Esophagus (tissue), 2 donors: ENCODE results near the gene UNC5B. TPM values are rescaled to one million over a fixed set of nuclear protein-coding genes. Genes with fewer than 3 reads are reported as not detected.

Experiments
- H3K27ac ChIP-seq, 2 donors: one replicate each; pipeline ENCODE4 v1.5.1; 2013; ENCODE audit warnings: low read depth in 2 of 2, mild to moderate bottlenecking in 2 of 2, inconsistent platforms in 1 of 2, low read length in 1 of 2, moderate library complexity in 1 of 2
- H3K27me3 ChIP-seq, 2 donors: one replicate each; pipeline ENCODE4 v1.6.1; 2013; ENCODE audit warnings: low read length in 2 of 2, control low read depth in 1 of 2, mild to moderate bottlenecking in 1 of 2; ENCODE audit not compliant: insufficient read depth in 2 of 2, control insufficient read depth in 1 of 2
- H3K36me3 ChIP-seq, 2 donors: one replicate each; pipeline ENCODE4 v1.6.1; 2013; ENCODE audit warnings: low read length in 1 of 2; ENCODE audit not compliant: control insufficient read depth in 2 of 2, insufficient read depth in 2 of 2
- H3K4me1 ChIP-seq, 2 donors: one replicate each; pipeline ENCODE4 v1.6.1; 2013; ENCODE audit warnings: low read length in 1 of 2; ENCODE audit not compliant: control insufficient read depth in 2 of 2, insufficient read depth in 2 of 2
- H3K4me3 ChIP-seq, 2 donors: one replicate each; pipeline ENCODE4 v1.5.1; 2013; ENCODE audit warnings: low read length in 2 of 2, mild to moderate bottlenecking in 2 of 2, low read depth in 1 of 2, moderate library complexity in 1 of 2
- H3K9me3 ChIP-seq, 2 donors: one replicate each; pipeline ENCODE4 v1.6.1; 2013; ENCODE audit warnings: mild to moderate bottlenecking in 2 of 2, low read depth in 1 of 2, low read length in 1 of 2, moderate library complexity in 1 of 2; ENCODE audit not compliant: control insufficient read depth in 2 of 2, insufficient read depth in 1 of 2
- WGBS, 2 donors: extraction: QIAGEN DNeasy Blood & Tissue Kit; methylation state at CpG; one replicate each; pipeline ENCODE4 v1.1.7; 2013; 5-methylcytosine and 5-hydroxymethylcytosine counted together
- polyA plus RNA-seq, 2 donors: library from polyadenylated mRNA; stranded (reverse); fragments of 200-250 nt; gene quantifications; one replicate each; pipeline ENCODE4 v1.2.3, GENCODE V29; 2013
- donor health status: healthy with polysubstance abuse.
- donor health status: Bipolar disorder and iron deficiency.

UNC5B gene
- polyA plus RNA-seq, 2 donors: 7.6 to 12.2 TPM

DNA sequence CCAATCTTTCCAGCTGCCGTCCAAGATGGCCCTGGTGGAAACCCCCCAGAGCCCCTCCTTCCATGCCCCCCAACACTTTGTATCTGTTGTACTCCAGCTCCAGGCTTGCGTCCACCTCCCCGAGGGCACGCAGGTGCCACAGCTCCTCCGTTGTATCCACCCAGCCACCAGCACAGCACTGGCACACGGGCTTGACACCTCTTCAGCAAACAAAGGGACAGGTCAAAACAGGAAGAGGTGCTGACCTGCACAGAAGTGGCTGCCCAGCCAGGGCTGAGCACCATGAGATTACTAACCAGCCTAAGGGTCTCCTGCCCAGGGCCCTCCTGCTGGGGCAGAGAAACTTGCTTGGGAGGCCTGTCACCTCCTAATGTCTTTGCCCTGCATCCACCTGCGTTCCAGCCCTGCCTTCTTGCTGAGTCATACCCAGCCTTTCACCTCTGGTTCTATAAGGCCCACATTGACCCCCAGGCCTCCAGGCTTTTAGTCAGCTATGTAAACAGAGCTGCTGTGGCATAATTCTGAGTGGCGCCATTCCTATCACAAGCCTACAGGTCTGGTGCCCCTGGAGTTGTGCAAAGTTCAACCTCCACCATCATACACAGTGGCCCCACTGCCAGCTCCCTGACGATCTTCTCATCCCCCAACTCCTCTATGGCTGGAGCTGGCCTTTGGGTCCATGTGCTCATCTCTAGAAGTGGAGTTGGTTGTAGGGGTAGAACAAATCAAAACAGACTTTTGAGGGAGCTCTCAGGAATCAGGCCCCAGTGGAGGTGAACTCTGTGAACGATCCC, 127.6 kb downstream of the UNC5B start:
- Histone ChIP-seq H3K4me1 (peaks cover 0 to 3% of the 10 kb centered on the region in 2 donors), H3K27me3 (no peaks in the 10 kb centered on the region), H3K36me3 (no peaks in the 10 kb centered on the region), H3K27ac (no peak overlapping the region), H3K9me3 (no peaks in the 10 kb centered on the region), H3K4me3 (no peak overlapping the region)
- WGBS, 2 donors: 76 to 81% methylated on average over 10 of the region's 10 CpGs

DNA sequence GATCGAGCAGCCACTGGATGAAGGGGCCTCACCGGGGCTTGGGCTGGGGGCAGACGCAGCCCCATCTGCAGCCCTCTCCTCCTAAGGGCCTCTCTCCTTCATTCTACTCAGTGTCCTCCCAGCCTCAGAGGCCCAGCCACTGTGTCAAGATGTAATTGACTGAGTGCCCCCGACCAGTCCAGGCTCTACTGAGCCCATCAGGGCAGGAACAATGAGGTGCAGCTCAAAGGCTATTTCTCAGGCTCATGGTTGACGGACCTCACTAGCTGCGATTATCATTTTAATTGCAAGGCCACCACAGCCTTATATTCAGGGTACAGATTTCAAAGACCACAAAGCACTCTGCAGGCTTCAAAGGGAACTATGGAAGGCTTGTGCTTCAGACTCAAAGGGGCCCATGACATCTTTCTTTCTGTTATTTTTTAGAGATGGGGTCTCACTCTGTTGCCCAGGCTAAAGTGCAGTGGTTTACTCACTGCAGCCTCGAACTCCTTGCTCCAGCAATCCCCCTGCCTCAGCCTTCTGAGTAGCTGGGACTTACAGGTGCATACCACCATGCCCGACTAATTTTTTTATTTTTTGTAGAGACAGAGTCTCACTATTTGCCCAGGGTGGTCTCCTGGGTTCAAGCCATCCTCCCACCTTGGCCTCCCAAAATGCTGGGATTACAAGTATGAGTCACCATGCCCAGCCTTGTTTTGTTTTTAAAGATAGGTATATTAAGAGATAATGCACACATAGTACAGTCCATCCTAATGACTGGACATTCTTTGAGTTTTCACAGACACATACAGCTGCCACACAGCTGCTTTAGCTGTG, 130.4 kb downstream of the UNC5B start:
- Histone ChIP-seq H3K36me3 (no peaks in the 10 kb centered on the region), H3K27ac (no peak overlapping the region)

DNA sequence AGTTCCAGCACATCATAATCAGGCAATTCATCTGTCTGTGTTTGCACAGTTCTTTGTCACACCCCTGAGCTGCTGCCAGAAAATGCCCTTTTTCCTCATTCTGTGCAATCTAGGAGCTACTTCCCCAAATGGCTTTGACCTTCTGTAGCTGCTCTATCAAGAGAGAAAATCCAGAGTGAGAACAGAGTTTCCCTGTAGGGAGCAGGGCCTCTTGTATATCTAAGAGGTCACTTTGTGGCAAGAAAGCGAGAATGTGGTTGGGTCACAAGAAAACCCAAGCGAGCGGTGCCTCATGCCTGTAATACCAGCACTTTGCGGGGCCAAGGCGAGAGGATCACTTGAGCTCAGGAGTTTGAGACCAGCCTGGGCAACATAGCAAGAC, 131.0 kb downstream of the UNC5B start:
- WGBS, 2 donors: 79 to 88% methylated on average over 5 of the region's 5 CpGs
- H3K27me3 ChIP-seq: no peaks in the 10 kb centered on the region
- H3K36me3 ChIP-seq: no peaks in the 10 kb centered on the region
- H3K4me3 ChIP-seq: no peak overlapping the region
- peaks cover 0 to 3% of the 10 kb centered on the region in 2 donors for H3K4me1 ChIP-seq
- H3K9me3 ChIP-seq: no peaks in the 10 kb centered on the region
- no peak overlapping the region for H3K27ac ChIP-seq

More for the DNA sequence above, 130.4 kb downstream of the UNC5B start:
- H3K4me1 ChIP-seq: peaks cover 0 to 3% of the 10 kb centered on the region in 2 donors
- H3K27me3 ChIP-seq: no peaks in the 10 kb centered on the region
- 91 to 92% methylated on average over 8 of the region's 8 CpGs for WGBS, 2 donors
- H3K4me3 ChIP-seq: no peak overlapping the region
- no peaks in the 10 kb centered on the region for H3K9me3 ChIP-seq

DNA sequence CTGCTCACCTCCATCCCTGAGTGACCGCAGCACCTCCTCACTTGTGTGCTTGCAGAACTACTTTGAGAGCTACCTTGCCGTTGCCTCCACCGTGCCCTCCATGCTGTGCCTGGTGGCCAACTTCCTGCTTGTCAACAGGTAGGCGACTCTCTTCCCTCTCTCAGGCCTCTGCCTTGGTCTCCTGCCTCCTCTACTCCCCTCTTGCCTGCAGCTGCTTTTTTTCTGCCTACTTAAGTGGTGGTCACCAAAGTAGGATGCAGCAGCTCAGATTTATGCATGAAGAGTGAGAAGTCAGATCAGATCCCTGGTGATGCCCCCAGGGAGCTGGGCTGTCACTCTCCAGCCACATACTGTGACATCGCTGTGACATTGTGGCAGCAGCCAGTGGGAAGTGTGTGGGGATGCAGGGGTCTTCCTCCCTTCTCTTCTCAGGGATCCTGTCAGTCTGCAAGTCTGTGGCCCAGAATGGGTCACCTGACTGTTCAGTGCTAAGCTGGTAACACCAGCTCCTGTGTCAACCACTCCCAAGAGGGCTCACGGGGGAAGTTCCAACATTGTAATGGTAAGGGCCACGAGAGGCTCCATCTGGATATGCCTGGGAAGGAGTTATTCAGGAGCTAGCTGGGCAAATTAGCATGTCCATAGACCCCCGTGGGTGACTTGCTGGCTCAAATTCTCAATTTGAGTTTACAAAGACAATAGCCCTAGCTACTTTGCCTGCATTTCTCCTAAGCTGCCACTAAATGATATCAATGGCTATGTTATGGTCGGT, 132.0 kb downstream of the UNC5B start:
- H3K27me3 ChIP-seq: no peaks in the 10 kb centered on the region
- no peaks in the 10 kb centered on the region for H3K36me3 ChIP-seq
- H3K27ac ChIP-seq: no peak overlapping the region
- WGBS, 2 donors: 92% methylated on average over 9 of the region's 9 CpGs
- H3K4me3 ChIP-seq: no peak overlapping the region
- peaks cover 0 to 3% of the 10 kb centered on the region in 2 donors for H3K4me1 ChIP-seq
- no peaks in the 10 kb centered on the region for H3K9me3 ChIP-seq

DNA sequence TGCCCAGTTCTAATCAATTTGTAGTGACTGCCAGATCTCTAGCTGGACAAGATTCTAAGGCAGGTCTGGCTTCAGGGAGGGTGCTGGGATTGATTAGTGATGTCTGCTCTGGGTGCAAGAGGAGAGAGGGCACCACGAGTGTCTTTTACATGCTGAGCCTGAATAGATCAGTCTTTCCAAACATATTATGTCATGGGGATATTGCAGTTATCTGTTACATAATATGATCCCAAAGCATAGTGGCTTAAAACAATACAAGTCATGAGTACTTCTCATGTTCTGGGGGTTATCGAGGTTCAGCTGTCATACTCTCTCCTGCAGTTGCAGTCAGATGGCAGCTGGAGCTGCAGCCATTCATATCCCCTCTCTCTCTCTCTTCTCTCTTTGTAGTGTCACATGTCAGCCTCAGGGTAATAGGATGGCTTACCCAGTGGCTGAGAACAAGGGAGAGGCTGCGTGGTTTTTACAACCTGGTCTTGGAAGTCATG, 132.7 kb downstream of the UNC5B start:
- H3K27ac ChIP-seq: no peak overlapping the region
- 72 to 76% methylated on average over 3 of the region's 3 CpGs for WGBS, 2 donors
- no peaks in the 10 kb centered on the region for H3K9me3 ChIP-seq
- H3K4me3 ChIP-seq: no peak overlapping the region
- H3K4me1 ChIP-seq: no peaks in the 10 kb centered on the region
- H3K36me3 ChIP-seq: no peaks in the 10 kb centered on the region
- no peaks in the 10 kb centered on the region for H3K27me3 ChIP-seq

DNA sequence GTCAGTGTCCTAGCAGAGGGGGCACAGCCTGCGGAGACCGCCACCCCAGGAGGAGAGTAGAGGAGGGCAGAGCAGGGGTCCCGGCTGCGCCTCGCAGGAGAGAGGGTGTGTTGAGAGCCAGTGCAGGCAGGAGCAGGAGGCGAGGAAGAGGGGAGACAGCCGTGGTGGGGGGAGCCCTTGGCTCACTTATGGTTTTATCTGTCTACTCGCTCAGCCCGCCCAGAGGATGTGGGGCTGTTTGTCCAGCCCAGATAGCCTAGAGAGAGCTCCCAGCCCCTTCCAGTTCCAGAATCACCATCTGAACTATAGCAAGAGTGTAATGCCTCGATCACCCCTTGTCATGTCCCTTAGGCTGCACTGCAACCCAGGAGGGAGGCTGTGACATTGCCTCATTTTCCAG, 133.3 kb downstream of the UNC5B start:
- H3K4me3 ChIP-seq: no peak overlapping the region
- no peaks in the 10 kb centered on the region for H3K9me3 ChIP-seq
- H3K36me3 ChIP-seq: no peaks in the 10 kb centered on the region
- no peaks in the 10 kb centered on the region for H3K27me3 ChIP-seq
- no peaks in the 10 kb centered on the region for H3K4me1 ChIP-seq
- WGBS, 2 donors: 84 to 88% methylated on average over 10 of the region's 10 CpGs
- no peak overlapping the region for H3K27ac ChIP-seq

DNA sequence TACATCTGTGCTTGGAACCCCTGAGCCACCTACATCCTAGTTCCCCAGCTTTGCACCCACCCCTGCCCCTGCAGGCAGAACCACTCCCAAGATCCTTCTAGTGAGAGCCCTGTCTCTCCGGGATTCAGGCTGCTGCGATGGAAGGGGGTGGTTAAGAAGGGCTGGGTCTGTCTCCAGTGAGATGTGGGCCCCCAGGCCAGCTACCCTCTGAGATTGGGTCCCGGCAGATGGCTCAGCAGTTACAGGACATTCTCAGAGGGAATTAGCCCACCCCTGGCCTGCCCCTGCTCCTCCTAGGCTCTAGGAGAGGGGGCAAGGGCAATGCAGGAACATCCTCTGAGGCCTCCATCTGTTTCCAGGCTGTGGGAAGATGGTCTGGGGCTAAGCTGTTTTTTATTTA, 134.4 kb downstream of the UNC5B start:
- Histone ChIP-seq H3K27ac (no peak overlapping the region), H3K27me3 (no peaks in the 10 kb centered on the region), H3K4me3 (no peak overlapping the region), H3K4me1 (no peaks in the 10 kb centered on the region), H3K9me3 (no peaks in the 10 kb centered on the region), H3K36me3 (no peaks in the 10 kb centered on the region)
- 63 to 80% methylated on average over 3 of the region's 3 CpGs for WGBS, 2 donors

DNA sequence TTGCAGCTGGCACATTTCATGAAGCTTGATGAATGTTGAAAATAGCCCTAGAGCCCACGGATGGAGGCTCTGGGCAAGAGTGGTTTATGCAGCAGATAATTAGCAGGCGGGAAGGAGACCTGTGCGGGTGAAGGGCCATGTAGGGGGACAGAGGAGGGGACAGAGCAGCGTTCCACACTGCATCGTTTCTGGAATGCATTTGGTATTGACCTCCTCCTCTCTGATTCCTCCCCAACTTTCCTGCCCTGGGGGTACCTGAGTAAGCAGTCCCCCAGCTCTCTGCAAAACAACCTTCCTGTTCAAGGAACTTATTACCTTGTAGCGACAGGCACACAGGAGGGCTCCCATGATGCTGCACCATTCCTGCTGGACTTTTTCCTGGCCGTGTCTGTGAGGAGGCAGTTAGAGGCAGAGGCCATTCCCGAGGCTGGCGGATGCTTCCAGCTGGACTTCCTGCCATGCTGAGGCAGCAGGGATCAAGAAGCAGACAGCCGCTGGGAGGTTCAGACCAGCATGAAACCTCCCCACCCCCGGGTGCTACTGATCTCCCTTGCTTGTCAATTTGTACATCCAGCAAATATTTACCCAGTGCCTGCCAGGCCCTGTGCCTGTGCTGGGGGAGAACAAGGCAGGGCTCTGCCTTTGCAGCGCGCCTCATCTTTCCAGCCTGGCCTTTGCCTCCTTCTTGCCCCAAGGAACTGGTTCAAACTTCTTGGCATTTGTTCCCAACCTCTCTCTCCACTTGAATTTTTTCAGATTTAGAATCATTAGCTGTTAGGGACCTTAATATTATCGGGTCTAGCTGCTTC, 135.4 kb downstream of the UNC5B start:
- WGBS, 2 donors: 71 to 78% methylated on average over 14 of the region's 14 CpGs
- no peaks in the 10 kb centered on the region for H3K27me3 ChIP-seq

DNA sequence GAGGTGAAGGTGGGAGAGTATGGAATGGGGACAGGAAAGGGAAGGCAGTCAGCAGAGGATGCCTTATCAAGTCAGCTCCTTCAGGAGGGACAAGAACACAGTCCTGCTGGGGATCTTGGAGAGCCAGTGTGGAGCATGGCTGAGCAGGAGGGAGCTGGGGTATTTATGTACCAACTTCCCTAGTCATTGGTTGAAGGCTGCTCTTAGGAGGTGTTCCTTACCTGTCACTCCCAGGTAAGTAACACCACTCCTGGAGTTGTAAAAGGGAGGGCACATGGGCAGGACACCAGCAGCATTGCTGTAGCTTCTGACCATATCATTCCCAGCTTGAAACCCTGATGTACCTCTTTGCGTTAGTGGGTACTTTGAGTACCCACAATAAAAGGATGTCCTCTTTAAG, 136.5 kb downstream of the UNC5B start:
- Histone ChIP-seq H3K4me3 (no peak overlapping the region), H3K27ac (no peak overlapping the region), H3K27me3 (no peaks in the 10 kb centered on the region), H3K36me3 (no peaks in the 10 kb centered on the region), H3K9me3 (no peaks in the 10 kb centered on the region), H3K4me1 (peaks cover 0 to 3% of the 10 kb centered on the region in 2 donors)
- WGBS, 2 donors: 93 to 96% methylated on average over 1 of the region's 1 CpG

More for the DNA sequence above, 135.4 kb downstream of the UNC5B start:
- H3K9me3 ChIP-seq: no peaks in the 10 kb centered on the region
- H3K36me3 ChIP-seq: no peaks in the 10 kb centered on the region
- H3K27ac ChIP-seq: no peak overlapping the region
- H3K4me1 ChIP-seq: peaks cover 0 to 3% of the 10 kb centered on the region in 2 donors
- H3K4me3 ChIP-seq: no peak overlapping the region
